ENCODE data around the gene TNRC6C. TPM values are rescaled to one million over a fixed set of nuclear protein-coding genes. Genes with fewer than 3 reads are reported as not detected.

The TNRC6C gene
- total and polyA plus RNA-seq, 7 donors, result 1.2 to 22.4 (median 11.4) TPM

DNA sequence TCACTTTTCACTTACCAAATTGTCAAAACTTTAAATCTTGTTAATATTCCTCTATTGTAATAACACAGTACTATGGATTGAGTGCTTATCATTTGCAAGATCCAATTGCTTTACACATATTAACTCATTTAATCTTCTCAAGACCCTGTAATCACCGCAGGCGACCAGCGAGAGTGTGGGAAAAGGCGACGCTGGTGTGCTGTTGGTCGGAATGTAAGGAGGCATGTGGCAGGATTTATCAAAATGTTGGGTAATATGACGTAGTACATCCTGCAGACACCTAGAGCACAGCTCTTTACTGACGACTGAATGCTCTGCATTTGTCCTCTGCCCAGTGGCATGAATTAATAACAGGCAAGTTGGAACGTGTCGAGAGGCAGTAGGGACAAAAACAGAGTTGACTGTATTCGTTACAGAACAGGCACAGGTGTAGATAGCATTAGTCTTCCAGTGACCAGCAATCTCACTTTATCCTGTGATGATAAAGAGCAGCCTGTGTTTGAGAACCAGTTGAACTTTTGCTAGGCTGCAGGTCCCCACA lies 80.3 kb downstream of the TNRC6C start:
- H3K36me3 ChIP-seq (ENCODE audit: insufficient read depth in 1 of 2, low read depth in 1 of 2), result peaks cover 0 to 12% of the 10 kb centered on the region in 2 donors
- no peak overlapping the region for H3K4me3 ChIP-seq
- H3K4me1 ChIP-seq, result peaks cover 46% of the 10 kb centered on the region
- no peaks in the 10 kb centered on the region for H3K9me3 ChIP-seq
- WGBS, 3 donors, result 69 to 83% (median 74%) methylated on average over 11 of the region's 11 CpGs
- H3K27ac ChIP-seq, result peak overlapping the region; percentile 91
- intact Hi-C loops (cut with DNase I), result no loop called here
- H3K27me3 ChIP-seq (ENCODE audit: insufficient read depth in 3 of 3, low read length in 2 of 3), result no peaks in the 10 kb centered on the region
- ATAC-seq (peak in 2 of 4 donors; percentile 21 to 69), DNase-seq (no peak)
- TF ChIP-seq, protein P1, sequence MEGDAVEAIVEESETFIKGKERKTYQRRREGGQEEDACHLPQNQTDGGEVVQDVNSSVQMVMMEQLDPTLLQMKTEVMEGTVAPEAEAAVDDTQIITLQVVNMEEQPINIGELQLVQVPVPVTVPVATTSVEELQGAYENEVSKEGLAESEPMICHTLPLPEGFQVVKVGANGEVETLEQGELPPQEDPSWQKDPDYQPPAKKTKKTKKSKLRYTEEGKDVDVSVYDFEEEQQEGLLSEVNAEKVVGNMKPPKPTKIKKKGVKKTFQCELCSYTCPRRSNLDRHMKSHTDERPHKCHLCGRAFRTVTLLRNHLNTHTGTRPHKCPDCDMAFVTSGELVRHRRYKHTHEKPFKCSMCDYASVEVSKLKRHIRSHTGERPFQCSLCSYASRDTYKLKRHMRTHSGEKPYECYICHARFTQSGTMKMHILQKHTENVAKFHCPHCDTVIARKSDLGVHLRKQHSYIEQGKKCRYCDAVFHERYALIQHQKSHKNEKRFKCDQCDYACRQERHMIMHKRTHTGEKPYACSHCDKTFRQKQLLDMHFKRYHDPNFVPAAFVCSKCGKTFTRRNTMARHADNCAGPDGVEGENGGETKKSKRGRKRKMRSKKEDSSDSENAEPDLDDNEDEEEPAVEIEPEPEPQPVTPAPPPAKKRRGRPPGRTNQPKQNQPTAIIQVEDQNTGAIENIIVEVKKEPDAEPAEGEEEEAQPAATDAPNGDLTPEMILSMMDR (IDR thresholded peaks at IDR 0.05), result no peak

DNA sequence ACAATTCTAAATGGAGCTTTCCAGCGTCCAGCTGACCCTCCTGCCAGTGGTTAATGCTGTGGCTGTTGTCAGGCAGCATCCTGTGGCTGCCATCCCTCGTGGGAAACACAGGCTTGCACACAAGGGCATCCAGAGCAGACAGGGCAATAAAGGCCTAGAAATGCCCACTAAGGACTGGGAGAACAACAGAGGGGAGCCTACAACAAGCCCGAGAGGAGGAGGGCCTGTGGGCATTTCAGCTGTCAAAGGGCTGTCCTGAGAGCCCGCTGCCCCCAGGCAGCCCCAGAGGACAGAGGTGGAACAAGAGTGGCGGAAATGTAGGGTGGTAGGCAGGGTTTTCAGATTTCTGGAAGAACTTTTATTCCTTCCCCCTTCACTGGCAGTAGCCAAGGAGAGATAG lies 81.1 kb downstream of the TNRC6C start:
- Histone ChIP-seq H3K4me3 (no peak overlapping the region), H3K36me3 (ENCODE audit: insufficient read depth in 1 of 2, low read depth in 1 of 2) (peaks cover 0 to 8% of the 10 kb centered on the region in 2 donors), H3K27ac (peak overlapping the region; percentile 91), H3K9me3 (no peaks in the 10 kb centered on the region), H3K4me1 (peaks cover 48% of the 10 kb centered on the region), H3K27me3 (ENCODE audit: insufficient read depth in 3 of 3, low read length in 2 of 3) (no peaks in the 10 kb centered on the region)
- WGBS, 3 donors, result 72 to 80% (median 75%) methylated on average over 5 of the region's 5 CpGs
- DNase-seq, result no peak
- TF ChIP-seq, protein P1 (IDR thresholded peaks at IDR 0.05), result no peak
- no peak for ATAC-seq
- intact Hi-C loops (cut with DNase I), result no loop called here

DNA sequence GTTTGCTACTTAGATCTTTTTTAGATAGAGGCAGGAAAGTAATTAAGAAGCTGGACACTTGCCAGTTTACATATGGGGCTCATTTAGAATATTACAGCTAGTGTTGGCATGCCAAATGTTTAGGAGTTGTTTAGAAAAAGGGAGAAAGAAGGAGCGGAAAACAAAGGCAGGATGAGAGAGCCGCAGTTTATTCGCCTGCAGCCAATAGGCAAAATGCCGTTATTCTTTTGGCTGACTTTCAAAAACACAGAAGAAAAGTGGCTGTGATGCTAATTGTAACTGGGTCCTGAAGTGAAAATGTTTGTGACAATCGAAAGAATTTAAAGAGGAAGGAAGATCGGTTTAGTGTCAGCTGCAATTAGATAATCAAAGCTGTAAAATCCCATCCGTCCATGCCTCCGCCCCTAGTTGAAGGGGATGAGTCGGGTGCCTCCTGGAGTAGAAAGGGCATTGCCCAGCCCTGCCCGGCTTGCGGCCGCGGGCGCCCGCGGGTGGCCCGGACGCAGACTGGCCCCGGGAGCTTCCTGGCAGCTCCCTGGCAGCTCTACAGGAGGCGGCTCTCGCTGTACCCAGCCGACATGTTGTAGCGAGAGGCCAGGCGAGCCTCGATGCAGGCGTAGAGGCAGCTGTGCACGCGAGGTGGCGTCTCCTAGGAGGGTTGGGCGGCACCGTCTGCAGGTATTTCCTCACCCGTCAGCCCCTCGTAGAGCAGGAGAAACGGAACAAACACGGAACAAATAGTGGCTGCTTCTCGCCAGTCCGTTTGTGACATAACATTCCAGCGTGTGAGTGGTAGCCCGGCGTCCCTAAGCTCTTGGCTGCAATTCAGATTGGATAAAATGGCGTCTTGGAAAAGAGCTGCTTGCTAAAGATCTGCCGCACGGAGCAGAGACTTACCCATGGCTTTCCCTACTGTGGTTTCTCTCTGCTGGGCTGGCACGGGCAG lies 82.2 kb downstream of the TNRC6C start:
- Histone ChIP-seq H3K27ac (peak overlapping the region; percentile 91), H3K9me3 (no peaks in the 10 kb centered on the region), H3K4me1 (peaks cover 42% of the 10 kb centered on the region), H3K36me3 (ENCODE audit: insufficient read depth in 1 of 2, low read depth in 1 of 2) (peaks cover 0 to 8% of the 10 kb centered on the region in 2 donors), H3K27me3 (ENCODE audit: insufficient read depth in 3 of 3, low read length in 2 of 3) (no peaks in the 10 kb centered on the region), H3K4me3 (peak overlapping the region; percentile 71)
- DNase-seq (peak; percentile 68 to 88), ATAC-seq (peak; percentile 85 to 88 (median 87))
- TF ChIP-seq, protein P1 (IDR thresholded peaks at IDR 0.05), result no peak
- intact Hi-C loops (cut with DNase I), result loop anchor here in 1 of 2 donors (2.0 kb wide), 1 partner anchor 18 kb away; no protein-coding TSS in a partner anchor
- WGBS, 3 donors, result 2 to 11% (median 10%) methylated on average over 41 to 44 of the region's 44 CpGs

DNA sequence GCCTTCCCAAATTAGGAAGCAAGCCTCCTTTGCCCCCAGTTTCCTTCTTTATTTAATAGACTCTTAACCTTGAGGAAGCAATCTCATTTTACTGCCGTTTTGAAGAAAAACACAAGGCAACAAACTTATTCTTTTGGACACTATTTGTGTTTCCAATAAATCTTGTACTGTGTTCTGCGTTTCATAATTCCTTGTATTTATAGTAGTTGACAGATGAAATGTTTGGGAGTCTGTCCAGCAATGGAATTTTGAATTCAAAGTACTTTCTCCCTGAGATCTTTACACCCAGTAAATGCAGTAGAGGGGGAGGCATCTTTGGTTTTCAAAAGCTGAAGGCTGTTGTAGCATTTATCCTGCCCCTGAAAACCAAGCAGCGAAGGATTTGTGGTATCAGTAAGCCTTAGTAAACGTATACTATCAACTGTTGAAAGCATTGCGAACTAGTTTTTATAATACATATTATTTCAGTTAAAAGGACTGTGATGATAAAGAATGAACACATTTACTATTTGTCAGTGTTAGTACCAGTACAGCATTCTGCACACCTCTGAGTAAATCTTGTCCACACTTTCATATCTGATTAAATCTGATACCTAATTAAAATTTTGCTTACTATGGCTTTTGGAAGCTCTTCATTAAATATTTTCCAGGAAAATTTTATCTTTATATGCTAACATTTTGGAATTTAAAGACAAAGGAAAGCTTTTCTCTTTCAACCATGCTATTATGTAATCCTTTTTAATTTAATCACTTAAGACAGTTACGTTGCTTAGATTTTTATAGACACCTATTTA lies 83.1 kb downstream of the TNRC6C start:
- intact Hi-C loops (cut with DNase I), result loop anchor here in 1 of 2 donors (2.0 kb wide), 1 partner anchor 17 kb away; no protein-coding TSS in a partner anchor
- Histone ChIP-seq H3K4me1 (peaks cover 42% of the 10 kb centered on the region), H3K27ac (peak overlapping the region; percentile 91), H3K4me3 (peak overlapping the region; percentile 71), H3K27me3 (ENCODE audit: insufficient read depth in 3 of 3, low read length in 2 of 3) (no peaks in the 10 kb centered on the region), H3K36me3 (ENCODE audit: insufficient read depth in 1 of 2, low read depth in 1 of 2) (peaks cover 0 to 8% of the 10 kb centered on the region in 2 donors), H3K9me3 (no peaks in the 10 kb centered on the region)
- ATAC-seq, result peak in 3 of 4 donors; percentile 26 to 55 (median 27)
- DNase-seq, result no peak
- 20 to 30% (median 21%) methylated on average over 6 of the region's 6 CpGs for WGBS, 3 donors
- TF ChIP-seq, protein P1 (IDR thresholded peaks at IDR 0.05), result no peak

Measured in psoas muscle (tissue), 8 donors.